Measurements from ENCODE around the gene MADD. TPM values are rescaled to one million over a fixed set of nuclear protein-coding genes. Genes with fewer than 3 reads are reported as not detected.
A peak's percentile ranks its signal among the peaks of the same experiment; 100 is the strongest.

Gene MADD
- total RNA-seq, 3 donors from 2014 or later (not counting 1 experiment from before 2014, with no cell fraction given) = 333 to 383 (median 335) TPM

GRCh38 chr11:47236482-47236881 lies 33.5 kb upstream of the MADD start:
- DNase-seq (peak in 1 of 2 donors; percentile 17), ATAC-seq (no peak)
- Mint-ChIP-seq H3K9me3 (no peaks in the 10 kb centered on the region), H3K27me3 (ENCODE audit: low read depth in 2 of 2) (no peaks in the 10 kb centered on the region), H3K4me1 (peaks cover 0 to 5% of the 10 kb centered on the region in 2 donors), H3K27ac (no peak overlapping the region), H3K4me3 (no peak overlapping the region), H3K36me3 (no peaks in the 10 kb centered on the region)
- Histone ChIP-seq H3K4me3 (ENCODE audit: low read length) (no peak overlapping the region), H3K4me1 (ENCODE audit: control insufficient read depth, insufficient read depth, low read length) (peaks cover 21% of the 10 kb centered on the region), H3K9me3 (ENCODE audit: control insufficient read depth, insufficient read depth, low read length) (no peaks in the 10 kb centered on the region), H3K27me3 (ENCODE audit: control insufficient read depth, insufficient read depth, low read length) (no peaks in the 10 kb centered on the region), H3K27ac (ENCODE audit: low read length) (no peak overlapping the region), H3K36me3 (ENCODE audit: control insufficient read depth, insufficient read depth, low read length) (peaks cover 30% of the 10 kb centered on the region)
- intact Hi-C loops (cut with micrococcal nuclease) = no loop called here
- 92% methylated on average over 5 of the region's 5 CpGs for WGBS (ENCODE audit: insufficient coverage)
- no peak for TF ChIP-seq CTCF (IDR thresholded peaks at IDR 0.05)

DNA sequence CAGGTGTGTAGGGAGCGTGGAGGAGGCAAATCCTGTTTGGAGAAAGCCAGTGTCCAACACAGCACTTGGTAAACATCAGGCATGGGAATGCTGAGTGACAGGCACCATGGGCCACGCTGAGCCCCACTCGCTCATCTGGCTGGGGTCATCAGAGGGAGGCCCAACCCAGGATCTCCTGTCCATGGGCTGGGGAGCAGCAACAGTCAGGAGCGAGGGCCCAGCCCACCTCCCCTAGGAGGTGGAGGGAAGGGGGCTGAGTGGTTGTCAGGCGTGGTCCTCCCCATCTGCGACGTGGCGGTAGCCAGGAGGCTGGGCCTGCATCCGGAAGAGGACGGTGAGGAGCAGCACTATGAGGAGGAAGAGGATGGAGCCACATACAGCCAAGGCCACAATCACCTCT lies 30.1 kb upstream of the MADD start:
- ATAC-seq (no peak), DNase-seq (peak in 1 of 2 donors; percentile 1)
- H3K27me3 ChIP-seq (ENCODE audit: control insufficient read depth, insufficient read depth, low read length) = no peaks in the 10 kb centered on the region
- H3K4me3 ChIP-seq (ENCODE audit: low read length) = no peak overlapping the region
- H3K36me3 ChIP-seq (ENCODE audit: control insufficient read depth, insufficient read depth, low read length) = peaks cover 54% of the 10 kb centered on the region
- no peak for TF ChIP-seq CTCF (IDR thresholded peaks at IDR 0.05)
- H3K9me3 Mint-ChIP-seq = no peaks in the 10 kb centered on the region
- intact Hi-C loops (cut with micrococcal nuclease) = no loop called here
- peaks cover 0 to 11% of the 10 kb centered on the region in 2 donors for H3K4me1 Mint-ChIP-seq
- peaks cover 8% of the 10 kb centered on the region for H3K36me3 Mint-ChIP-seq
- H3K27ac Mint-ChIP-seq = peak overlapping the region in 1 of 2 donors; percentile 47
- no peaks in the 10 kb centered on the region for H3K9me3 ChIP-seq (ENCODE audit: control insufficient read depth, insufficient read depth, low read length)
- peaks cover 12% of the 10 kb centered on the region for H3K4me1 ChIP-seq (ENCODE audit: control insufficient read depth, insufficient read depth, low read length)
- no peak overlapping the region for H3K4me3 Mint-ChIP-seq
- H3K27ac ChIP-seq (ENCODE audit: low read length) = no peak overlapping the region
- no peaks in the 10 kb centered on the region for H3K27me3 Mint-ChIP-seq (ENCODE audit: low read depth in 2 of 2)
- 98% methylated on average over 10 of the region's 10 CpGs for WGBS (ENCODE audit: insufficient coverage)

DNA sequence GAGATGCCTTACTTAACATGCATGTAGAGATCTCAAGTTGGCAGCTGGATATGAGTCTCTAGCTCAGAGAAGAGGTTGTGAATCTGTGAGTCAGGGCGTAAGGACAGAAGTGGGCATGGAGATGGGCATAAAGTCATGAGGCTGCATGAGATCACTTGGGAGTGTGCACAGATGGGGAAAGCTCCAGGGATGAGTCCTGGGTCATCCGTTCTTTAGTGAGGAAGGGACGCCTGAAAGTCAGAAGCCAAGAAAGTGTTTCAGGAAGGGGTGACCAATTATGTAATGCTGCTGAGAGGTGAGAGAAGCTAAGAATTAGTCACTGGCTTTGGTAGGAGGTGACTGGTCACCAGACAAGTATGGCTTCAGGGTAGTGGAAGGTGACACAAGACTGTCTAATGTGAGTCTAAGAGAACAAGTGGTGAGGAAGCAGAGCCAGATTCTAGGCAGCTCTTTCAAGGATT lies 28.1 kb upstream of the MADD start:
- no peak overlapping the region for H3K27ac ChIP-seq (ENCODE audit: low read length)
- ATAC-seq (peak in 1 of 3 donors; percentile 12), DNase-seq (no peak)
- intact Hi-C loops (cut with micrococcal nuclease) = no loop called here
- Mint-ChIP-seq H3K27ac (peak overlapping the region in 1 of 2 donors; percentile 19), H3K27me3 (ENCODE audit: low read depth in 2 of 2) (no peaks in the 10 kb centered on the region), H3K9me3 (no peaks in the 10 kb centered on the region), H3K4me3 (no peak overlapping the region), H3K4me1 (peaks cover under 1 to 10% of the 10 kb centered on the region in 2 donors), H3K36me3 (peaks cover 8% of the 10 kb centered on the region)
- WGBS (ENCODE audit: insufficient coverage) = 94% methylated on average over 3 of the region's 3 CpGs
- H3K4me3 ChIP-seq (ENCODE audit: low read length) = no peak overlapping the region
- TF ChIP-seq CTCF (IDR thresholded peaks at IDR 0.05) = no peak
- H3K36me3 ChIP-seq (ENCODE audit: control insufficient read depth, insufficient read depth, low read length) = peaks cover 63% of the 10 kb centered on the region
- H3K27me3 ChIP-seq (ENCODE audit: control insufficient read depth, insufficient read depth, low read length) = no peaks in the 10 kb centered on the region
- H3K4me1 ChIP-seq (ENCODE audit: control insufficient read depth, insufficient read depth, low read length) = peaks cover under 1% of the 10 kb centered on the region
- no peaks in the 10 kb centered on the region for H3K9me3 ChIP-seq (ENCODE audit: control insufficient read depth, insufficient read depth, low read length)

DNA sequence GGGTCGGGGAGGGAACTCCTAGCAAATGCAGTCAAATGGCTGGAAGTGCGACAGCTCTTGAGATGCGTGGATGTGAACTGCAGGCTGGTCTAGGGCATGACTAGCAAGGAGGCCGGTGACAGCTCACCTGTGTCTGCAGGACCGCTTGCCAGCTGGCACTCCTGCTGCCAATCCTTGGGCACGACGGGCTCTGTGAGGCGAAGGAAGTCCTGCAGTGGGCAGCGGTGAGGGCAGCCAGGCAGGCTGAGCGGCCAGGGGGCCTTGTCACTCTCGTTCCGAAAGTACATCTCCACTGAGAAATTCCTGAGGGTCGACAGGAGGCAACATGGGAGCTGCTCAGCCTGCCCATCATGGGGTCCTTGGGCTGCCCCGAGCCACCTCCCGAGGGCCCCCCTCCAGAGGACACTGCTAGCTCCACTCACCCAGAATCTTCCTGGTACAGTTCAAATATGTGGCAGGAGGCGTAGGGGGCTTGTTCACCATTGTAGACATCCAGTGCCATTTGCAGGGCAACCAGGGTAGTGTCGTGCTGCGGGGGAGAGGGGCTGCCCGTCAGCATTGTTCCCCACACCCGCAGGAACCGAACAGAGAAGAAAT lies 27.2 kb upstream of the MADD start:
- H3K4me1 Mint-ChIP-seq = peaks cover 9 to 13% of the 10 kb centered on the region in 2 donors
- intact Hi-C loops (cut with micrococcal nuclease) = no loop called here

More for the DNA sequence above, 27.2 kb upstream of the MADD start:
- Mint-ChIP-seq H3K27ac (peak overlapping the region in 1 of 2 donors; percentile 19), H3K27me3 (ENCODE audit: low read depth in 2 of 2) (no peaks in the 10 kb centered on the region), H3K9me3 (no peaks in the 10 kb centered on the region), H3K36me3 (peaks cover 8% of the 10 kb centered on the region), H3K4me3 (no peak overlapping the region)
- Histone ChIP-seq H3K4me1 (ENCODE audit: control insufficient read depth, insufficient read depth, low read length) (peaks cover 8% of the 10 kb centered on the region), H3K27ac (ENCODE audit: low read length) (no peak overlapping the region), H3K36me3 (ENCODE audit: control insufficient read depth, insufficient read depth, low read length) (peaks cover 62% of the 10 kb centered on the region), H3K4me3 (ENCODE audit: low read length) (no peak overlapping the region), H3K9me3 (ENCODE audit: control insufficient read depth, insufficient read depth, low read length) (no peaks in the 10 kb centered on the region), H3K27me3 (ENCODE audit: control insufficient read depth, insufficient read depth, low read length) (no peaks in the 10 kb centered on the region)
- WGBS (ENCODE audit: insufficient coverage) = 96% methylated on average over 21 of the region's 21 CpGs
- DNase-seq (peak in 1 of 2 donors; percentile 1), ATAC-seq (no peak)
- no peak for TF ChIP-seq CTCF (IDR thresholded peaks at IDR 0.05)
